Raji (cell line): ENCODE data around the gene CAMK2A.

Experiments
- POLR2A ChIP-seq: IDR thresholded peaks from 2 replicates; pipeline ENCODE4 v1.6.1; 2011; ENCODE audit warnings: low read depth, low read length, control low read depth; ENCODE audit not compliant: insufficient read depth

Gene CAMK2A

GRCh38 chr5:150278916-150279315, 10.7 kb downstream of the CAMK2A start:
- no peak for TF ChIP-seq POLR2A

GRCh38 chr5:150278046-150278730, 11.4 kb downstream of the CAMK2A start:
- TF ChIP-seq POLR2A = no peak

- TF ChIP-seq POLR2A = no peak
Measured at GRCh38 chr5:150277043-150277442, 12.5 kb downstream of the CAMK2A start.

GRCh38 chr5:150274811-150275210, 14.8 kb downstream of the CAMK2A start:
- no peak for TF ChIP-seq POLR2A

- TF ChIP-seq POLR2A = no peak
Measured at GRCh38 chr5:150272531-150272930, 17.0 kb downstream of the CAMK2A start.

GRCh38 chr5:150271923-150272322, 17.6 kb downstream of the CAMK2A start:
- no peak for TF ChIP-seq POLR2A

- no peak for TF ChIP-seq POLR2A
Measured at GRCh38 chr5:150271296-150271692, 18.3 kb downstream of the CAMK2A start.

GRCh38 chr5:150270541-150271295, 18.9 kb downstream of the CAMK2A start:
- no peak for TF ChIP-seq POLR2A

- TF ChIP-seq POLR2A = no peak
Measured at GRCh38 chr5:150266871-150267291, 22.7 kb downstream of the CAMK2A start.

- no peak for TF ChIP-seq POLR2A
Measured at GRCh38 chr5:150265870-150266383, 23.6 kb downstream of the CAMK2A start.

GRCh38 chr5:150264667-150265603, 24.6 kb downstream of the CAMK2A start:
- no peak for TF ChIP-seq POLR2A

GRCh38 chr5:150263801-150264621, 25.6 kb downstream of the CAMK2A start:
- TF ChIP-seq POLR2A = no peak

GRCh38 chr5:150263375-150263775, 26.2 kb downstream of the CAMK2A start:
- no peak for TF ChIP-seq POLR2A

- no peak for TF ChIP-seq POLR2A
Measured at GRCh38 chr5:150262502-150262901, 27.1 kb downstream of the CAMK2A start.
